GM23338 (cell line): ENCODE measurements around the gene ABL1. TPM values are rescaled to one million over a fixed set of nuclear protein-coding genes. Genes with fewer than 3 reads are reported as not detected.

Experiments used
- ATAC-seq: fragments of 200-7000 bp; cut with Tn5 transposase; 3 replicates; pipeline ENCODE4 v1.9.1; 2020
- DNase-seq: peaks from one replicate; pipeline ENCODE4 v3.0.0-alpha.2; 2015; ENCODE audit warnings: low spot score
- H2AFZ ChIP-seq: fragments of 200-600 bp; sonication (generic); 2 replicates; pipeline ENCODE4 v1.8.0; 2016; ENCODE audit warnings: antibody characterized with exemption, mild to moderate bottlenecking, moderate library complexity
- H3F3A ChIP-seq: fragments of 200-600 bp; sonication (generic); replicated peaks from 2 replicates; pipeline ENCODE4 v1.8.0; 2017; ENCODE audit warnings: antibody characterized with exemption, mixed run types, low read depth
- H3K27ac ChIP-seq: fragments of 200-600 bp; sonication (generic); 2 replicates; pipeline ENCODE4 v1.6.1; 2016; ENCODE audit warnings: low read depth
- H3K27me3 ChIP-seq: fragments of 200-600 bp; sonication (generic); 2 replicates; pipeline ENCODE4 v1.8.0; 2016; ENCODE audit warnings: mild to moderate bottlenecking, mixed run types, moderate library complexity; ENCODE audit not compliant: insufficient read depth
- H3K36me3 ChIP-seq: fragments of 200-600 bp; sonication (generic); 2 replicates; pipeline ENCODE4 v1.8.0; 2016; ENCODE audit warnings: mild to moderate bottlenecking; ENCODE audit not compliant: insufficient read depth
- H3K4me1 ChIP-seq: fragments of 200-600 bp; sonication (generic); 2 replicates; pipeline ENCODE4 v1.8.0; 2016; ENCODE audit warnings: mild to moderate bottlenecking, moderate library complexity; ENCODE audit not compliant: insufficient read depth
- H3K4me2 ChIP-seq: fragments of 200-600 bp; sonication (generic); 2 replicates; pipeline ENCODE4 v1.7.1; 2017; ENCODE audit warnings: mixed run types
- H3K4me3 ChIP-seq: fragments of 200-600 bp; sonication (generic); 2 replicates; pipeline ENCODE4 v1.6.1; 2016; ENCODE audit warnings: mixed run types
- H3K79me2 ChIP-seq: fragments of 200-600 bp; sonication (generic); replicated peaks from 2 replicates; pipeline ENCODE4 v1.8.0; 2017; ENCODE audit warnings: mild to moderate bottlenecking; ENCODE audit not compliant: insufficient read depth
- H3K9me2 ChIP-seq: fragments of 200-600 bp; sonication (generic); 2 replicates; pipeline ENCODE4 v1.8.0; 2017; ENCODE audit not compliant: insufficient read depth
- H4K20me1 ChIP-seq: fragments of 200-600 bp; sonication (generic); replicated peaks from 2 replicates; pipeline ENCODE4 v1.8.0; 2017; ENCODE audit warnings: mild to moderate bottlenecking; ENCODE audit not compliant: insufficient read depth
- H3K27ac Mint-ChIP-seq: 2 replicates; pipeline ENCODE4 v1.8.0; 2020; ENCODE audit warnings: inconsistent platforms, mild to moderate bottlenecking, moderate library complexity, mixed read lengths
- H3K27me3 Mint-ChIP-seq: 3 replicates; pipeline ENCODE4 v1.8.0; 2022; ENCODE audit warnings: low read depth, mild to moderate bottlenecking, moderate library complexity, mixed read lengths, inconsistent platforms; ENCODE audit not compliant: insufficient read depth, poor library complexity
- H3K36me3 Mint-ChIP-seq: 3 replicates; pipeline ENCODE4 v1.8.0; 2021; ENCODE audit warnings: low read depth, mild to moderate bottlenecking, inconsistent platforms, moderate library complexity, mixed read lengths
- H3K4me1 Mint-ChIP-seq: 3 replicates; pipeline ENCODE4 v1.8.0; 2020; ENCODE audit warnings: mild to moderate bottlenecking, inconsistent platforms, mixed read lengths
- H3K4me3 Mint-ChIP-seq: 3 replicates; pipeline ENCODE4 v1.8.0; 2021; ENCODE audit warnings: moderate library complexity, mild to moderate bottlenecking, inconsistent platforms, mixed read lengths
- H3K9me3 Mint-ChIP-seq: 3 replicates; pipeline ENCODE4 v1.8.0; 2020; ENCODE audit warnings: moderate library complexity, mild to moderate bottlenecking, inconsistent platforms, mixed read lengths
- CREB1 ChIP-seq: fragments of 250-450 bp; sonication (Bioruptor Pico); IDR thresholded peaks from 2 replicates; pipeline ENCODE4 v1.5.0; 2020; ENCODE audit warnings: low read depth, mild to moderate bottlenecking, moderate library complexity
- CTCF ChIP-seq, 2 experiments: fragments of 200-600 bp in 1 of 2; sonication (generic) in 1 of 2; conservative IDR thresholded peaks; 2 replicates each; pipeline versions ENCODE4 v1.5.1 to v1.6.1; 2016 to 2017; ENCODE audit warnings: antibody characterized with exemption in 2 of 2, low read depth in 2 of 2, mild to moderate bottlenecking in 2 of 2, moderate library complexity in 1 of 2
- ETS1 ChIP-seq: IDR thresholded peaks from 2 replicates; pipeline ENCODE4 v1.6.1; 2016; ENCODE audit warnings: antibody characterized with exemption
- EZH2 ChIP-seq: fragments of 200-600 bp; sonication (generic); IDR thresholded peaks from one replicate; pipeline ENCODE4 v1.8.0; 2017; ENCODE audit warnings: antibody characterized with exemption, mild to moderate bottlenecking, low read depth; ENCODE audit not compliant: unreplicated experiment
- JUNB ChIP-seq: IDR thresholded peaks from one replicate; pipeline ENCODE4 v1.6.1; 2016; ENCODE audit warnings: antibody characterized with exemption; ENCODE audit not compliant: unreplicated experiment
- NANOG ChIP-seq: IDR thresholded peaks from 2 replicates; pipeline ENCODE4 v1.6.1; 2016; ENCODE audit warnings: antibody characterized with exemption, borderline replicate concordance
- POLR2AphosphoS5 ChIP-seq: IDR thresholded peaks from 2 replicates; pipeline ENCODE4 v1.6.1; 2016; ENCODE audit warnings: antibody characterized with exemption, low read depth
- REST ChIP-seq: IDR thresholded peaks from one replicate; pipeline ENCODE4 v1.6.1; 2018; ENCODE audit warnings: antibody characterized with exemption; ENCODE audit not compliant: unreplicated experiment
- STAT1 ChIP-seq: IDR thresholded peaks from one replicate; pipeline ENCODE4 v1.6.1; 2016; ENCODE audit warnings: antibody characterized with exemption; ENCODE audit not compliant: unreplicated experiment
- ZNF114 ChIP-seq: fragments of 250-450 bp; sonication (Bioruptor Pico); IDR thresholded peaks from 2 replicates; pipeline ENCODE4 v1.5.0; 2020; ENCODE audit warnings: mild to moderate bottlenecking, moderate library complexity
- ZNF331 ChIP-seq: fragments of 250-450 bp; sonication (Bioruptor Pico); IDR thresholded peaks from 2 replicates; pipeline ENCODE4 v1.5.0; 2020; ENCODE audit warnings: low read depth, mild to moderate bottlenecking, moderate library complexity
- polyA plus RNA-seq: library from polyadenylated mRNA; unstranded; fragments of >200 nt; fragmentation: Nextera tagmentation; extraction: Ambion mirVana; gene quantifications from 2 replicates; pipeline ENCODE4 v1.2.1, GENCODE V29; 2016
- total RNA-seq: library from RNA; depleted of rRNA; stranded (reverse); fragments of >200 nt; shearing (Covaris generic); gene quantifications from 2 replicates; pipeline ENCODE4 v1.2.3, GENCODE V29; 2014

The ABL1 gene
- total and polyA plus RNA-seq, 2 experiments from 2014 or later, result 20.7 to 85.1 TPM

GRCh38 chr9:130867556-130867955, 32.5 kb downstream of the ABL1 start:
- ATAC-seq (no peak), DNase-seq (no peak)
- peaks cover 12% of the 10 kb centered on the region for H4K20me1 ChIP-seq
- no peak overlapping the region for H3K4me3 ChIP-seq
- TF ChIP-seq JUNB (no peak), REST (no peak), ETS1 (no peak), CREB1 (CRISPR knock-in tag) (no peak), EZH2 (no peak), STAT1 (no peak), NANOG (no peak), ZNF114 (no peak)
- H3K79me2 ChIP-seq, result peaks cover 64% of the 10 kb centered on the region
- 0 out of 2 replicates have a peak, but pooled peaks cover 11% of the 10 kb centered on the region for H3F3A ChIP-seq
- H3K36me3 Mint-ChIP-seq, result peaks cover 42% of the 10 kb centered on the region
- H3K4me1 Mint-ChIP-seq, result no peaks in the 10 kb centered on the region; the same call in 1 of the 3 replicates
- peaks cover 10% of the 10 kb centered on the region for H3K36me3 ChIP-seq
- H3K9me2 ChIP-seq, result no peaks in the 10 kb centered on the region
- H3K4me3 Mint-ChIP-seq, result no peak overlapping the region
- H3K27me3 Mint-ChIP-seq, result no peaks in the 10 kb centered on the region
- H3K27ac ChIP-seq, result no peak overlapping the region
- H3K27me3 ChIP-seq, result no peaks in the 10 kb centered on the region
- no peak overlapping the region for H3K4me2 ChIP-seq
- no peaks in the 10 kb centered on the region for H3K4me1 ChIP-seq
- no peak overlapping the region for H2AFZ ChIP-seq
- H3K27ac Mint-ChIP-seq, result no peak overlapping the region
- no peaks in the 10 kb centered on the region for H3K9me3 Mint-ChIP-seq

- H3K27ac Mint-ChIP-seq, result no peak overlapping the region
- peaks cover 64% of the 10 kb centered on the region for H3K79me2 ChIP-seq
- TF ChIP-seq EZH2 (no peak), REST (no peak), STAT1 (no peak), ZNF331 (CRISPR knock-in tag) (no peak), POLR2AphosphoS5 (no peak), ZNF114 (no peak), CTCF (conservative IDR thresholded peaks at IDR 0.05; ENCODE audit: low read depth in 2 of 2) (no peak), ETS1 (no peak), JUNB (no peak)
Measured at GRCh38 chr9:130868230-130868629, 33.2 kb downstream of the ABL1 start.

More at GRCh38 chr9:130868230-130868629, 33.2 kb downstream of the ABL1 start:
- H3K36me3 ChIP-seq, result peaks cover 17% of the 10 kb centered on the region
- H3K27ac ChIP-seq, result no peak overlapping the region
- no peak overlapping the region for H2AFZ ChIP-seq
- H3K4me1 Mint-ChIP-seq, result no peaks in the 10 kb centered on the region; the same call in 1 of the 3 replicates
- no peaks in the 10 kb centered on the region for H3K27me3 ChIP-seq
- H3K4me3 ChIP-seq, result no peak overlapping the region
- H3K4me3 Mint-ChIP-seq, result no peak overlapping the region
- H4K20me1 ChIP-seq, result peaks cover 12% of the 10 kb centered on the region
- no peak for ATAC-seq
- peaks cover 43% of the 10 kb centered on the region for H3K36me3 Mint-ChIP-seq
- no peak for DNase-seq
- H3K4me2 ChIP-seq, result no peak overlapping the region
- H3K9me3 Mint-ChIP-seq, result no peaks in the 10 kb centered on the region
- H3F3A ChIP-seq, result 0 out of 2 replicates have a peak, but pooled peaks cover 5% of the 10 kb centered on the region
- no peaks in the 10 kb centered on the region for H3K4me1 ChIP-seq
- H3K27me3 Mint-ChIP-seq, result no peaks in the 10 kb centered on the region
- H3K9me2 ChIP-seq, result no peaks in the 10 kb centered on the region
